T-helper 17 cell (primary cell): ENCODE results near the gene SPTBN1. TPM values are rescaled to one million over a fixed set of nuclear protein-coding genes. Genes with fewer than 3 reads are reported as not detected.

Experiments
- ATAC-seq: fragments of 150-1000 bp; cut with Tn5 transposase; 2 replicates; pipeline ENCODE4 v1.10.0; 2021; ENCODE audit warnings: mild to moderate bottlenecking, moderate library complexity
- DNase-seq, 3 donors: peaks; one replicate each; pipeline versions ENCODE4 v3.0.0 to v3.0.0-alpha.2; 2020 to 2021
- H3K9me3 ChIP-seq: one replicate; pipeline ENCODE4 v1.7.0; 2013; ENCODE audit warnings: low read length, mild to moderate bottlenecking; ENCODE audit not compliant: control insufficient read depth, poor library complexity, severe bottlenecking
- H3K27ac Mint-ChIP-seq: one replicate; pipeline ENCODE4 v1.8.0; 2022; ENCODE audit warnings: mild to moderate bottlenecking, moderate library complexity, mixed read lengths
- H3K27me3 Mint-ChIP-seq: one replicate; pipeline ENCODE4 v1.8.0; 2022; ENCODE audit warnings: mixed read lengths
- H3K36me3 Mint-ChIP-seq: one replicate; pipeline ENCODE4 v1.8.0; 2022; ENCODE audit warnings: low read depth, mixed read lengths
- H3K4me1 Mint-ChIP-seq: one replicate; pipeline ENCODE4 v1.8.0; 2022; ENCODE audit warnings: mild to moderate bottlenecking, mixed read lengths
- H3K4me3 Mint-ChIP-seq: one replicate; pipeline ENCODE4 v1.8.0; 2022; ENCODE audit warnings: mild to moderate bottlenecking, moderate library complexity, mixed read lengths
- total RNA-seq, 4 donors: library from RNA in 2 of 4; stranded (reverse) in 2 of 4; gene quantifications; one replicate each; pipeline ENCODE4 v1.2.3 and lab custom pipeline; 2022 to 2026

The SPTBN1 gene
- total RNA-seq, 2 donors from 2014 or later: 187 to 195 TPM

GRCh38 chr2:54551123-54551756 is 95.1 kb downstream of the SPTBN1 start:
- Mint-ChIP-seq H3K27me3 (no peaks in the 10 kb centered on the region), H3K36me3 (peaks cover 5% of the 10 kb centered on the region), H3K4me3 (no peak overlapping the region), H3K27ac (no peak overlapping the region), H3K4me1 (peaks cover 14% of the 10 kb centered on the region)
- ATAC-seq (no peak), DNase-seq (no peak)
- H3K9me3 ChIP-seq: no peaks in the 10 kb centered on the region

- Mint-ChIP-seq H3K27ac (peak overlapping the region; percentile 19), H3K36me3 (peaks cover 6% of the 10 kb centered on the region), H3K4me3 (no peak overlapping the region), H3K27me3 (no peaks in the 10 kb centered on the region), H3K4me1 (peaks cover 26% of the 10 kb centered on the region)
- DNase-seq: no peak
- no peaks in the 10 kb centered on the region for H3K9me3 ChIP-seq
- no peak for ATAC-seq
These were observed 96.9 kb downstream of the SPTBN1 start for GRCh38 chr2:54553075-54553474.

GRCh38 chr2:54553775-54554174 is 97.6 kb downstream of the SPTBN1 start:
- H3K9me3 ChIP-seq: no peaks in the 10 kb centered on the region
- ATAC-seq: no peak
- H3K4me3 Mint-ChIP-seq: no peak overlapping the region
- peaks cover 26% of the 10 kb centered on the region for H3K4me1 Mint-ChIP-seq
- peak overlapping the region; percentile 19 for H3K27ac Mint-ChIP-seq
- DNase-seq: no peak
- peaks cover 6% of the 10 kb centered on the region for H3K36me3 Mint-ChIP-seq
- no peaks in the 10 kb centered on the region for H3K27me3 Mint-ChIP-seq

GRCh38 chr2:54555318-54555837 is 99.3 kb downstream of the SPTBN1 start:
- H3K36me3 Mint-ChIP-seq: peaks cover 6% of the 10 kb centered on the region
- ATAC-seq: no peak
- H3K4me1 Mint-ChIP-seq: peaks cover 30% of the 10 kb centered on the region
- peak overlapping the region; percentile 5 for H3K27ac Mint-ChIP-seq
- DNase-seq: no peak
- H3K27me3 Mint-ChIP-seq: no peaks in the 10 kb centered on the region
- H3K4me3 Mint-ChIP-seq: no peak overlapping the region
- no peaks in the 10 kb centered on the region for H3K9me3 ChIP-seq

- peaks cover 6% of the 10 kb centered on the region for H3K36me3 Mint-ChIP-seq
- DNase-seq (no peak), ATAC-seq (no peak)
- peak overlapping the region; percentile 96 for H3K4me3 Mint-ChIP-seq
- peaks cover 35% of the 10 kb centered on the region for H3K4me1 Mint-ChIP-seq
- H3K27me3 Mint-ChIP-seq: no peaks in the 10 kb centered on the region
- H3K9me3 ChIP-seq: no peaks in the 10 kb centered on the region
- peak overlapping the region; percentile 95 for H3K27ac Mint-ChIP-seq
These were observed 100.5 kb downstream of the SPTBN1 start for GRCh38 chr2:54556621-54557121.

- H3K9me3 ChIP-seq: no peaks in the 10 kb centered on the region
- DNase-seq (no peak), ATAC-seq (no peak)
- Mint-ChIP-seq H3K27me3 (no peaks in the 10 kb centered on the region), H3K27ac (peak overlapping the region; percentile 95), H3K4me3 (peak overlapping the region; percentile 96), H3K4me1 (peaks cover 40% of the 10 kb centered on the region), H3K36me3 (peaks cover 6% of the 10 kb centered on the region)
These were observed 101.1 kb downstream of the SPTBN1 start for GRCh38 chr2:54557211-54557600.

GRCh38 chr2:54557601-54558187 is 101.6 kb downstream of the SPTBN1 start:
- peaks cover 6% of the 10 kb centered on the region for H3K36me3 Mint-ChIP-seq
- ATAC-seq (peak; percentile 80), DNase-seq (peak; percentile 62 to 63 (median 62))
- no peaks in the 10 kb centered on the region for H3K9me3 ChIP-seq
- no peaks in the 10 kb centered on the region for H3K27me3 Mint-ChIP-seq
- peak overlapping the region; percentile 95 for H3K27ac Mint-ChIP-seq
- peak overlapping the region; percentile 96 for H3K4me3 Mint-ChIP-seq
- peaks cover 41% of the 10 kb centered on the region for H3K4me1 Mint-ChIP-seq

- H3K27me3 Mint-ChIP-seq: no peaks in the 10 kb centered on the region
These were observed 102.3 kb downstream of the SPTBN1 start for GRCh38 chr2:54558188-54559005.

GRCh38 chr2:54559006-54559445 is 102.9 kb downstream of the SPTBN1 start:
- H3K27ac Mint-ChIP-seq: peak overlapping the region; percentile 95
- ATAC-seq (peak; percentile 14), DNase-seq (no peak)
- no peaks in the 10 kb centered on the region for H3K9me3 ChIP-seq
- peaks cover 38% of the 10 kb centered on the region for H3K4me1 Mint-ChIP-seq
- H3K4me3 Mint-ChIP-seq: peak overlapping the region; percentile 96
- H3K36me3 Mint-ChIP-seq: peaks cover 3% of the 10 kb centered on the region
- H3K27me3 Mint-ChIP-seq: no peaks in the 10 kb centered on the region

More at GRCh38 chr2:54558188-54559005, 102.3 kb downstream of the SPTBN1 start:
- Mint-ChIP-seq H3K4me1 (peaks cover 38% of the 10 kb centered on the region), H3K4me3 (peak overlapping the region; percentile 96), H3K36me3 (peaks cover 3% of the 10 kb centered on the region), H3K27ac (peak overlapping the region; percentile 95)
- ATAC-seq: peak; percentile 81
- DNase-seq: peak; percentile 48 to 61 (median 61)
- no peaks in the 10 kb centered on the region for H3K9me3 ChIP-seq

- DNase-seq: no peak
- no peaks in the 10 kb centered on the region for H3K9me3 ChIP-seq
- Mint-ChIP-seq H3K36me3 (peaks cover 3% of the 10 kb centered on the region), H3K27ac (peak overlapping the region; percentile 95), H3K4me3 (peak overlapping the region; percentile 96), H3K4me1 (peaks cover 41% of the 10 kb centered on the region), H3K27me3 (no peaks in the 10 kb centered on the region)
- no peak for ATAC-seq
These were observed 103.5 kb downstream of the SPTBN1 start for GRCh38 chr2:54559593-54560145.

GRCh38 chr2:54560146-54560881 is 104.2 kb downstream of the SPTBN1 start:
- no peaks in the 10 kb centered on the region for H3K27me3 Mint-ChIP-seq

GRCh38 chr2:54561010-54561409 is 104.9 kb downstream of the SPTBN1 start:
- H3K9me3 ChIP-seq: no peaks in the 10 kb centered on the region
- no peak for ATAC-seq
- no peaks in the 10 kb centered on the region for H3K27me3 Mint-ChIP-seq
- H3K27ac Mint-ChIP-seq: peak overlapping the region; percentile 95
- peak overlapping the region; percentile 96 for H3K4me3 Mint-ChIP-seq
- no peak for DNase-seq
- H3K36me3 Mint-ChIP-seq: peaks cover 3% of the 10 kb centered on the region
- H3K4me1 Mint-ChIP-seq: peaks cover 38% of the 10 kb centered on the region

More at GRCh38 chr2:54560146-54560881, 104.2 kb downstream of the SPTBN1 start:
- ATAC-seq: no peak
- Mint-ChIP-seq H3K4me1 (peaks cover 41% of the 10 kb centered on the region), H3K36me3 (peaks cover 3% of the 10 kb centered on the region), H3K27ac (peak overlapping the region; percentile 95), H3K4me3 (peak overlapping the region; percentile 96)
- H3K9me3 ChIP-seq: no peaks in the 10 kb centered on the region
- DNase-seq: no peak
